ENCODE data around the gene C12orf75.
"Not testable (repeated sequence)": the region's sequence is repeated elsewhere in the genome, so short reads cannot be mapped to it uniquely, and the experiment has no call there.

Gene C12orf75

DNA sequence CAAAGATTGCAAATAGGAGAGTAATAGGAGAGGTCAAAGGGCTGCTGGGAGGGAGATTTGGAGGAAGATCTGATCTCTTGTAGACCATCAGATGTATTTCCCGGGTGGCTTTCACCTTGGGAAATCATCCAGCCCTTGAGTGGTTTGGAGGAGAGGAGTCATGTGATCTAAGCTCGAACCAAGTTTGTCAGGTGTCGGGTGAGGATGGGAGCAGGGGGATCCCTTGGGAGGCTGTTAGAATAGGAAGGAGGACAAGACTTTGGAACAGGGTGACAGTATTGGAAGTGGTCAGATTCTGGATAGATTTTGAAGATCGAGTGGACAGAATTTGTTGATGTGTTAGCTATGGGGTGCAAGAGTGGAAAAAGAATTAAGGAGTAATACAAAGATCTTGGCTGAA lies 46.6 kb downstream of the C12orf75 start:
- DNase-seq (ENCODE audit: low read depth in 3 of 3), result no peak

DNA sequence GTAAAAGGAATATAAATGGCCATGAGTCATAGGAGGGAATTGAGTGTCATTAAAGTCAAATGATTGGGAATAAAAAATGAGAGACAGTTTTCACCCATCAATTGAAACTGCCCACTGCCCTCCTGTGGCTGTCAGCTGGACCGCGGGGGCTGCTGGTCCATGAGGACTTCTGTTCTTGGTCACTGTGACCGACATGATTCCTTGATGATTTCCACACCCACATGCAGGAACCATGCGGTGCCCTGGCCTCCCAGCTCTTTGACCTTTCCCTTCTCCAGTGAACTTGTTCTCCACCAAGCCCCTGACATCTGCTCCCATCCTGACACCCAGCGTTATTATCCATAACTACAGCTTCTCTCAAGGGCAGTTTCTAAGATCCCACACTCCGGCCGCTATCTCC lies 48.4 kb downstream of the C12orf75 start:
- no peak for DNase-seq (ENCODE audit: low read depth in 3 of 3)

DNA sequence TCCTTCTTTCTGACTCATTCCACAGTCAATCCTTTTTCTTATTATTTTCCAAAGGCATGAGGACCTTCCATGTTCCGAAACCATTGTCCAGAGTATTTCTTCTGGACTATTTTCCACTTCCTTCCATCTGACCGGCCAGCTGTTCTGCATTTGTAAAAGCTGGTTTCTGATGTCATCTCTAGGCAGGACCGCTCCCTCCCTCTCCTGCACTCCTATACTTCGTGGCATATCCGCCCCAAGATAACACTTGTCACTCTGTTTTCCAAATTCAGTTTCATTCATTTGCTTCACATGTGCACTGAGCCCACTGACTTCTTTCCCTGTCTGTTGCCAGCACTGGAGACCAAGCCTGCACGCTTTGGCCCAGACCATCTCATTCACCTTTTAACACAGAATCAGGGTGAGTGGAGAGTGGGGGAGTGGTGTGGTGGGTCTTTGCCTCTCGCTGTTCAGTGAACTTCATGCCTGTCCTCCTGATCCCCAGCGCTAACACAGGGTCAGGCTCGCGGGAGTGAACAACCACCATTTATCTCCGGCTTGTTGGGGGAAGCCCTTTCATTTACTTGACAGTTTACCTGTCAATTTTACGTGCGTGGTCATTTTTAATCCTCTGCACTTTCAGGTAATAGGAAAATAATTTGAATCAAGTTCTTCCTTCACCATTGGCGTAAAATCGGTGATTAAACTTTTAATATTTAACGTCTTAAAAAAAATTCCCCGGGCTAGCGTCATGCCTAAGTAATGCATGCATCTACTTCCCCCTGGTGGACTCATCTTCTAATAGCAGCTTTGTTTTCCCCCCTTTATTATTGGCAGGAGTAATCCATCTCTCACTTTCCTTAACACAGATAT lies 52.5 kb downstream of the C12orf75 start:
- no peak for DNase-seq (ENCODE audit: low read depth in 3 of 3)

DNA sequence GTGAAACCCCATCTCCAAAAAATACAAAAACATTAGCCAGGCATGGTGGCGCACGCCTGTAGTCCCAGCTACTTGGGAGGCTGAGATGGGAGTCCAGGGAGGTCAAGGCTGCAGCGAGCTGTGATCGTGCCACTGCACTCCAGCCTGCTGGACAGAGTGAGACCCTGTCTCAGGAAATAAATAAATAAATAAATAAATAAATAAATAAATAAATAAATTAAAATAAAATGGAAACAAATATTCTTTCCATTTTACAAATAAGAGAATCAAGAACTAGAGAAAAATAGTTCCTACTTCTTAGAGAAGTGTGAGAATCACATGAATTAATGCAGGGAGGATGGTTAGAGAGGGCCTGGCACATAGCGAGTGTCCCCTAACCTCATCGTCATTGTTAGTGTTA lies 53.7 kb downstream of the C12orf75 start:
- no peak for DNase-seq (ENCODE audit: low read depth in 3 of 3)

DNA sequence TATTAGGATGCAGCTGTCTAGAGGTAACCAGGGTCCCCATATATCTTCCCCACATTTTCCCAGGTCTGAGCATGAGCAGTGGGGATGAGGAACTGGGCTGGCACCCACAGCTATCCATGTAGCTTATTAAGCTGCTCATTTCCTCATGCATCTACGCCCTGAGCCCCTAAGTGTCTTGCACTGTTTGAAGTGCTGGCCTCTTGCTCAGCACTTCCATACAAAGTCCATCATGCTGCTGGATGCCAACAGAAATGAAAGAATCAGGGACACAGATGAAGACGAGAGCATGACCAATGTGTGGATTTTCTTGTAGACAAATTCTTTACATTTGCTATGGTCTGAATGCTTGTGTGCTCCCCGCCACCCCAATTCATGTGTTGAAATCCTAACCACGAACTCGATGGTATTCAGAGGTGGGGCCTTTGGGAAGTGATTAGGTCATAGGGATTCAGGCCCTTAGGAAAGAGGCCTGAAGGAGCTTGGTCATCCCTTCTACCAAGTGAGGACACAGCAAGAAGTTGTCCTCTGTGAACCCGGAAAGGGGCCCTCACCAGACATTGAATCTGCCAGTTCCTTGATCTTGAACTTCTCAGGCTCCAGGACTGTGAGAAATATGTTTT lies 54.5 kb downstream of the C12orf75 start:
- no peak for DNase-seq (ENCODE audit: low read depth in 3 of 3)

DNA sequence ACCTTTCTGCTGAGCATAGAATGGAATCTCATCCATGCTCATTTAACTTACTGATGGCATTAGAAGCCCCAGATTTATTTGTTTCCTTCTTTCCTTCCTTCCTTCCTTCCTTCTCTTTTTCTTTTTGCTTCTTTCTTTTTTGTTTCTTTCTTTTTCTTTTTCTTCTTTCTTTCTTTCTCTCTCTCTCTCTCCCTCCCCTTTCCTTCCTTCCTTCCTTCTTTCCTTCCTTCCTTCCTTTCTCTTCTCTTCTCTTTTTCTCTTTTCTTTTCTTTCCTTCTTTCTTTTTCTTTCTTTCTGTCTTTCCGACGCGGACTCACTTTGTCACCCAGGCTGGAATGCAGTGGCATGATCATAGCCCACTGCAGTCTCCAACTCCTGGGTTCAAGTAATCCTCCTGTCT lies 55.9 kb downstream of the C12orf75 start:
- DNase-seq (ENCODE audit: low read depth in 3 of 3), result no peak

DNA sequence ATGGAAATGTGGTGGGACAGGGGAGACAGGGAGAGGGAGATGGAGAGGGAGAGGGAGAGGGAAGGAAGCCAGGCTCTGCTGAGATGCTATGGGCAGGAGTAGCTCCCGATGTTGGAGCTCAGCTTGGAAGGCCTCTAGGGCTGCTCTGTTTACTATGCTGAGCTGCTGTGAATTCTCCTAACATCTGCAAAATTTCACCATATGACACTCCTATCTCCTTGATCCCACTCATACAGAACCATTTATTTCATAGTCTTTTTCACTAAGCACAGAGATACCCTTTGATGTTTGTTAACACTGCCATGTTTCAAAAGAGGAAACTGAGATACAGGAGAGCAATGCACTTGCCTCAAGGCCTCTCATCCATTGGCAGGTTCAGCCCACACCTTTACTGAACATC lies 60.7 kb downstream of the C12orf75 start:
- DNase-seq (ENCODE audit: low read depth in 3 of 3), result no peak

DNA sequence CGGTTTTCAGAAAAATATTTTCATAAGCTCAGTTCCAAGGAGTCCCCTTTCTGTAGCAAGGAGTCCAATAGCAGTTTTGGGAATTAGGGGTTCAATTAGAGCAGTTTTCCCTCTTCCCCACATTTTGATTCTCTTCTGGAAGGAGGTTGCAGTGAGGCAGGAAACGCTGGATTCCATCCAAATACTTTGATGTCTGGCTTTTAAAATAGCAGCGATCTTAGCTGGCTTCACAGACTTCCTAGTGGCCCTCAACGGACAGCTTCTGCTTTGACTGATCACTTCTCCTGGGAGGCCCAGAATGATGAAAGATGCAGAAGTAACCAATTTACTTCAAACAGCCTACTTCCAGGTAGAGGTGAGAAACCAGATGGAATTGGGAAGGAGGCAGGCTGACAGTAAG lies 63.1 kb downstream of the C12orf75 start:
- no peak for DNase-seq (ENCODE audit: low read depth in 3 of 3)

DNA sequence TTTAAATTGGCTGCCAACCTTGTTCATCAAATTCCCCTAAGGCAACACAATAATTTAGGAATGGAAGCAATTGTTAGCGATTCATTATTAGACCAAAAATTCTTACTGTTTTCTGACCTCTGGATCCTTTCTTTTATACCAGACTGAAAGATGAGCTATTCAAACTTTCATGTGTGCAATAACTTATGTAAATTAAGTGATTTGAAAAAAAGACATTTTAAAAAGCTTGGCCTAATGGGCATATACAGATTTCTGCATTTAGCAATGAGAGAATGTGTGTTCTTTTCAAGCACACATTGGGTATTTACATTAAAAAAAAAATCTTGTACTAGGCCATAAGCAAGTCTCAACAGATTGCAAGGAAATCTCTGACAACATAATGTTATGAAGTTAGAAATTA lies 65.5 kb downstream of the C12orf75 start:
- DNase-seq (ENCODE audit: low read depth in 3 of 3), result no peak

DNA sequence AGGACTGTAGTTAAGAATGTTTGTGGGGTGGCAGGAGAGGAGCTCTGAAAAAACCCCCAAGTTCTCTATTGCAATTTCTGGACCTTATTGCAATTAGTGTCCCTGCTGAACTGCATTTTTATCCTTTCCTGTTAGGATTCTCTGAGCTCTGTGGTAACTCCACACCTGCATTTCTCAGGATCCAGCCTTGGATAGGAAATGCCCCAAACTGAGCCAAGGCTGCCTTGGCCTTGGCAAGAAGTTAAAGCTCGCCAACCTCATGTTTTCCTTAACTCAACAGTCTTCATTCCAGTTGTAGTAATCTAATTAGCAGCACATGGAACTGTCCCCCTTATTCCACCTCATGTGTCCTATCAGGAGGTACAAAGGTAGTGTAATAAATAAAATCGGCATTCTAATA lies 66.5 kb downstream of the C12orf75 start:
- no peak for DNase-seq (ENCODE audit: low read depth in 3 of 3)

DNA sequence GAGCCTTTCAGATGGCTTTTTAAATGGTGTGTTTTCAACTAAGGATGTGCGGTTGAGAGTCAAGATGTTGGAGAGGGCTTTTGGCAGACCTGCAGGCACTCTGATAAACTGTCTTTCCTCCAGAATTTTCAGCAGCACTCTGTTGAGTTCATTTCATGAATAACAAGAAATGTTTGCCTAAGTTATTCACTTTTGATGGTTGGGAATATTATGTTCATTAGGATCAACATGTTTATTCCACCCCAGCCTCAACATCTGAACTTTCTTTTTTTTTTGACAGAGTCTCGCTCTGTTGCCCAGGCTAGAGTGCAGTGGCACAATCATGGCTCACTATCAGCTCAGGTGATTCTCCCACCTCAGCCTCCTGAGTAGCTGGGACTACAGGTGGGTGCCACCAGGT lies 68.4 kb downstream of the C12orf75 start:
- DNase-seq (ENCODE audit: low read depth in 3 of 3), result no peak

DNA sequence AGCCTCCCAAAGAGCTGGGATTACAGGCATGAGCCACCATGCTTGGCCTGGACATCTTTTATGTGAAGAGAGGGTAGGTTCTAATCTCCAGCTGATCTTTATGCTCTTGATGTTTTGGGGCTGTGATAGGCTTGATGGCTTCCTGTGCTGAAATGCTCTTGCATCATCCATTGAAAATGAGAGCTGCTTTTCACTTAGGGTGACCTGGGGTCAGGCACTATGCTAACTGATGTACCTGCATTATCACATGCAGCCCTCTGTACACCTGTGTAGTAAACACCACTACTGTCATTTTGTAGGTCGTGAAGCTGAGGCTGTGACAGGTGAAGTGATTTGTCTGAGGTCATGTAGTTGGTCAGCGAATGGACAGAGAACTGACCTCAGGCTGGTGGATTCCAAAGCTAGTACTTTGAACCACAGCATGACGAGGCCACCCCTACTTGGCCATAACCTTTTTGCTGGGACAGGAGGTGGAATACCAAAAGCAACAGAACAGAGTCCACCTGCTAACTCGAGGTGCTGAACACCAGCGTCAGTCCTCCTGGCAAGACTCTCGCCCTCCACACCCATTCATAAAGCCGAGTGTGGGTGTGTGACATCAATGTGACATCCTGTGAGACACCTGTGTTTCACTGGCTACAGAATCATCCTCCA lies 69.1 kb downstream of the C12orf75 start:
- no peak for DNase-seq (ENCODE audit: low read depth in 3 of 3)

DNA sequence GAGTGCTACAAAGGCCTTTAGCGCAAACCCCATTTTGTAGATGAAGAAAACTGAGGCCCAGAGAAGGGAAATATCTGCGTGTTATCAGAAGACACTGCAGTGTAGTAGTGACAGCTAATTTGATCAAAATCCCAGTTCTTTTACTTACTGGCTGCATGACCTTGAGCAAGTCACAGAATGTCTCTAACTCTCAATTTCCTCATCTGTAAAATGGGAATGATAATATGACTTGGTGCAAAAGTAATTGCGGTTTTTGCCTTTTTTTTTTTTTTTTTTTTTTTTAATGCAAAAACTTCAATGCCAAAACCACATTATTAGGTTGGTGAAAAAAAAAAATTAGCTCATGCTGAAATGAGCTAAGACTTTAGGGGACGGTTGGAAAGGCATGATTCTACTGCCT lies 69.7 kb downstream of the C12orf75 start:
- no peak for DNase-seq (ENCODE audit: low read depth in 3 of 3)

DNA sequence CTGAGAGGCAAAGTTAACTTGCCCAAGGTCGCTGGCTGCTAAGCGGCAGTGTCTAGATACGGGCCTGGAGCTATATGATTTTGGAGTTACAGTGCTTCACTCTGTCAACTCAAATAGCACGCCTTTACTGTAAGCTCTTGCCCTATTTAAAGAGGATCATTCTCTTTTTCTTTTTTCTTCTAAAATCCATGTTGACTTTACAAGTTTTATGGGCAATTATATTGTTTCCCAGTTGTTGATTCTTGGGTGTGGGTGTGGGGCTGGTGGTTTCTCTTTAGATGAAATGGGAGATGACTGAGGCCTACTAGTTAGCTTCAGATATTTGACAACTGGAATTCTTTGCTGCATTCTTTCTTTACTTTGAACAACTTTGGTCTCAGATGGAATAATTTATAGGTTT lies 70.7 kb downstream of the C12orf75 start:
- no peak for DNase-seq (ENCODE audit: low read depth in 3 of 3)

DNA sequence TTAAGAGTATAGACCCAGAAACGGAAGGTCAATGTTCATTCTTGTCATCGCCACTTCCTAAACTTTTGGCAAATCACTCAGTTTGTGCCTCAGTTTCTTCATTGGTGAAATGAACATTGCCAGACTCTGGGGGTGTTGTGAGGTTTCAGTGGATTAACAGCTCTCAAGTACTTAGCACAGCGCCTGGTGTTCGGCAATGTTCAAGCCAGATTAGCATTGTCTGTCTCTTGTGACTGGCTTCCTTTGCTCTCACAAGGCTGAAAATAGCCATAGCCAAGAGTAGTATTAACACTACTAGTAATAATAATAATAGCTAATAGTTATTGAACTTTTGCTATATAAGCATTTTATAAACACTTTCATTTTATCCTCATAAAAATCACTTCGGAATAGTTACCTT lies 71.9 kb downstream of the C12orf75 start:
- DNase-seq (ENCODE audit: low read depth in 3 of 3), result no peak

DNA sequence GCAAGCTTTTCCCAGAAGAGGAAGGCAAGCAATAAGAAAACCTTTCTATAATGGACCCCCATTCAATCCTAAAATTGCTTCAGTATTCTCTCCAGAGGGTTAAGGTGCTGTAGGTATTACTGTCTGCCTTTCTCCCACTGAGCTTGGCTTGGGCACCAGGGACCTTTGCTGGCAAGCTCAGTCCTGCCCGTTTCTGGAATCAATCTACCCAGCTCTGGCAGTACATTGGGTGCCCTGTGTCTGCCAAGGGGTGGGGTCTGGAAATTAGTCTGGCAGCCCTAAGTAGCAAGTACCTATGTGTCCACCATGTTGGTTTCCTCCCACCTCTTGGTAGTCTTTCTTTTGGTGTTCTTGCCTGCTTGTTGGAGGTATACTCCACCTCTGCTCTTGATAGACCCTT lies 72.6 kb downstream of the C12orf75 start:
- DNase-seq (ENCODE audit: low read depth in 3 of 3), result no peak

DNA sequence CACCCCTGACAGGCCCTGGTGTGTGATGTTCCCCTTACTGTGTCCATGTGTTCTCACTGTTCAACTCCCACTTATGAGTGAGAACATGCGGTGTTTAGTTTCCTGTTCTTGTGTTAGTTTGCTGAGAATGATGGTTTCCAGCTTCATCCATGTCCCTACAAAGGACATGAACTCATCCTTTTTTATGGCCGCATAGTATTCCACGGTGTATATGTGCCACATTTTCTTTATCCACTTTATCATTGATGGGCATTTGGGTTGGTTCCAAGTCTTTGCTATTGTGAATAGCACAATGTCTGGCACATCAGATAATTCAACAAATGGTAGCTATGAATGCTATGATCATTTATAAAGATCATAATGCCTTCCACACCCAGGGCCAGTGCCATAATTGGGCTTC lies 73.6 kb downstream of the C12orf75 start:
- not testable (repeated sequence) for DNase-seq (ENCODE audit: low read depth in 3 of 3)

DNA sequence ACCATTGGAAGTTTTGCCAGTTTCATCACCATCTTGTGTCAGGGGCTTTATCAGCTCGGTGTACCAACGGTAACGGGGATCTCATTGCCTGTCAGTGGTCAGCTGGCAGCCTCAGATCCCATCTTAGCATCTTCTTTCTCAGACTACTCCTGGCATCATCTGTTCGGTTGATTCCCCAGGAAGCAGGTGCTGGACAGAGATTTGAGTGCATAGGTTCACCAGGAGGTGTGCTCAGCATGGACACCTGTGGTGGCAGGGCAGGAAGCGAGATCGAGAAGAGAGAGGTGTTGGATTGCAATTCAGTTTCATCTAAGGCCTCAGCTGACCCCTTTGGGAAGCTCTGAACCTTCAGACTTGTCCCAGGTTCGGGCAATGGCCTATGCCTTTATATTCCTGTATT lies 76.0 kb downstream of the C12orf75 start:
- DNase-seq (ENCODE audit: low read depth in 3 of 3), result no peak

DNA sequence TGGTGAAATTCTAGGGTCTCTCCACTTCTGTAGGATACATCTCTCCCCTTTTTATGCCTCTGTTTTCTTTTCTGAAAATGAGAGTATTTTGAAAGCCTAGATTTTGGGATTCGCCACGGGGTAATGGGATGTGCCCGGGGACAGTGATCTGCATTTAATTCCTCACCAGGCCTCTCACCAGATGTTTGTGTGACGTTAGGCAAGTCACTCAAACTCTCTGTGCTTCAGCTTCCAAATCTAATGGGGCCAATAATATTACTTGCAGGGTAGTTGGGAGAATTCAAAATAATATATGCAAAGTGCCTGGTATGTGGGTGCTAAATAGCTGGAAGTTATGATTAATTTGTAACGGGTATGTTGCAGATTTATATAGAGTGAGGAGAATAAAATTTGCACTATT lies 78.8 kb downstream of the C12orf75 start:
- DNase-seq (ENCODE audit: low read depth in 3 of 3), result no peak

DNA sequence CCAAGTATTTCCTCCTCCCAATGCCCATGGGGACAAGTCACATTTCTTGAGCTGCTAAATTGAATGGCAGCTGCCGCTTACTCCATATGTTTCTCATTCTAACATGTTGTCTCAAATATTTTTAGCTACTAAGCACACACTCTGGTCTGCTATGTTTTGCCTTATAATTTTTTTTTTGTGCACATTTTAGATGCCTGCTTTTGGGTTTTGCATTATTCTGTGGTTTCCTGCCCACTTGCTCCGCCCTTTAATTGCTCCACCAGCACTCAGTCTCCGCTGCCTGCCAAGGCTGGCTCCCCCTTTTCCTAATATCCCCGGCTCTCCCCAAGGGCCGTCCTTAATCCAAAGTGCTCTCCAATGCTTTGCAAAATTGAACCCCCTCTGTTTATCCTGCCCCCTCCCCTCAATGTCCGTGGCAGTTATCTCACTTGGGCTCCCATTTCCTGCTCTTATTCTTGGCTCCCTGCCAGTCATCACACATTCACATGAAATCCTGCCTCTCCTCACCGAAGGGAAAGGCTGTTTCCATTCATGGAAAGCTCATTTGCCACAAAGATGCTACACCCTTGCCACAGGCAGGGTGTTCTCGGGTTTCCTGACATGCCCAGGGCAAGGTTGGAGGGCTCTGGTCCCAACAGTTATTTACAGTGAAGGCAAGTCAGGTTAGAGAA lies 79.4 kb downstream of the C12orf75 start:
- no peak for DNase-seq (ENCODE audit: low read depth in 3 of 3)

DNA sequence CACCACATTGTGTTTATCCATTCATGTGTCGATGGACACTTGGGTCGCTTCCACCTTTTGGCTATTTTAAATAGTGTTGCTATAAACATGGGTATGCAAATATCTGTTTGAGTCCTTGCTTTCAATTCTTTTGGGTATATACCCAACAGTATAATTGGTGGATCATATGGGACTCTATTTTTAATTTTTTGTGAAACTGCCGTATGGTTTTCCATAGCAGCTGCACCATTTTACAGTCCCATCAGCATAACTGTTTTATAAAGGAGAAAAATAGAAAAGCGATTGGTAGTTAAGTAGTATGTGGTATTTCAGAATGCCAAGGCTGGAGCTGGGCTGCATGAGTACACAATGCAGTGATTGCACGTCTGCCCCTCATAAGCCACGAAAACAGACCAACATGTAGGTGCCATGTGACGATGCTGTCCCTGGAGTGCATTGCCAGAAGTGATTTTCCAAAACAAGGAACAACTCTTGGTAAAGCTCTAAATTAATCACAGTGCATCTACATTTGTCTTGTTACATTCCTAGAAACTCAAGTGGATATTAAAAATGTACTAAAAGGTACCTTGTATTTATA lies 83.5 kb downstream of the C12orf75 start:
- DNase-seq (ENCODE audit: low read depth in 3 of 3), result no peak

DNA sequence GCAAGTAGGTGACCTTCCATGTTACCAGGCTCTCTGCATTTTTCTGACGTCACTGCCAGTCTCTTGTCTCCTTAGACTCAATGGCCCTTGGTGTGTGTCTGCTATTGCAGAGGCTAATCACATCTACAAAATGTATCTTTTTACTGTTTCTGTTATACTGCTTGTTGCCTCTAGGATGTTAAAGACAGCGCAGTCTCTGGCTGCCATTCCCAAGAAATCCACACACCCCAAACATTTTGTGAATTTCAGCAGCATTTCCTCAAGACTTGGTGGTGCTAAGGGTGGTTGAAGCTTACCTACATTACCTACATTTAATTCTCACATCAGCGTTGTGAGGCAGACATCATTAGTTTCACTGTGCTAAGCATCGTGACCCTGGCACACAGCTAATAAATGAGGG lies 87.2 kb downstream of the C12orf75 start:
- no peak for DNase-seq (ENCODE audit: low read depth in 3 of 3)

All from stimulated activated CD4-positive, alpha-beta T cell treated with anti-CD3 and anti-CD28 coated beads, TNF-alpha, amount 100 ng/mL, for 24 hours (primary cell).